ENCODE measurements around the gene LHX4.
"Not testable (repeated sequence)": the region's sequence is repeated elsewhere in the genome, so short reads cannot be mapped to it uniquely, and the experiment has no call there.

Gene LHX4

GRCh38 chr1:180196436-180197003 is 33.5 kb upstream of the LHX4 start:
- Histone ChIP-seq H3K27me3 (ENCODE audit: control insufficient read depth in 5 of 5, insufficient read depth in 4 of 5, low read length in 5 of 5) (no peaks in the 10 kb centered on the region), H3K4me1 (ENCODE audit: control insufficient read depth in 5 of 5, insufficient read depth in 5 of 5, low read length in 5 of 5) (no peaks in the 10 kb centered on the region), H3K9me3 (ENCODE audit: control insufficient read depth in 5 of 5, low read length in 5 of 5) (no peaks in the 10 kb centered on the region), H3K9ac (ENCODE audit: low read length in 5 of 5) (no peak overlapping the region), H3K36me3 (ENCODE audit: control insufficient read depth in 5 of 5, insufficient read depth in 5 of 5, low read length in 5 of 5) (peaks cover 0 to 53% (median 35%) of the 10 kb centered on the region in 5 donors), H3K27ac (ENCODE audit: low read depth, low read length) (no peak overlapping the region), H3K4me3 (ENCODE audit: low read depth in 1 of 5, low read length in 5 of 5) (no peak overlapping the region)

- Histone ChIP-seq H3K4me1 (ENCODE audit: control insufficient read depth in 5 of 5, insufficient read depth in 5 of 5, low read length in 5 of 5) (no peaks in the 10 kb centered on the region), H3K4me3 (ENCODE audit: low read depth in 1 of 5, low read length in 5 of 5) (no peak overlapping the region), H3K36me3 (ENCODE audit: control insufficient read depth in 5 of 5, insufficient read depth in 5 of 5, low read length in 5 of 5) (peaks cover 0 to 46% (median 33%) of the 10 kb centered on the region in 5 donors), H3K27ac (ENCODE audit: low read depth, low read length) (no peak overlapping the region), H3K27me3 (ENCODE audit: control insufficient read depth in 5 of 5, insufficient read depth in 4 of 5, low read length in 5 of 5) (no peaks in the 10 kb centered on the region), H3K9ac (ENCODE audit: low read length in 5 of 5) (no peak overlapping the region), H3K9me3 (ENCODE audit: control insufficient read depth in 5 of 5, low read length in 5 of 5) (no peaks in the 10 kb centered on the region)
These were observed 32.8 kb upstream of the LHX4 start for GRCh38 chr1:180197231-180197630.

- Histone ChIP-seq H3K9me3 (ENCODE audit: control insufficient read depth in 5 of 5, low read length in 5 of 5) (no peaks in the 10 kb centered on the region), H3K4me1 (ENCODE audit: control insufficient read depth in 5 of 5, insufficient read depth in 5 of 5, low read length in 5 of 5) (no peaks in the 10 kb centered on the region), H3K27me3 (ENCODE audit: control insufficient read depth in 5 of 5, insufficient read depth in 4 of 5, low read length in 5 of 5) (no peaks in the 10 kb centered on the region), H3K36me3 (ENCODE audit: control insufficient read depth in 5 of 5, insufficient read depth in 5 of 5, low read length in 5 of 5) (peaks cover 0 to 42% (median 33%) of the 10 kb centered on the region in 5 donors), H3K9ac (ENCODE audit: low read length in 5 of 5) (no peak overlapping the region), H3K27ac (ENCODE audit: low read depth, low read length) (no peak overlapping the region), H3K4me3 (ENCODE audit: low read depth in 1 of 5, low read length in 5 of 5) (no peak overlapping the region)
These were observed 31.9 kb upstream of the LHX4 start for GRCh38 chr1:180198196-180198595.

- Histone ChIP-seq H3K4me3 (ENCODE audit: low read depth in 1 of 5, low read length in 5 of 5) (no peak overlapping the region), H3K9me3 (ENCODE audit: control insufficient read depth in 5 of 5, low read length in 5 of 5) (no peaks in the 10 kb centered on the region), H3K4me1 (ENCODE audit: control insufficient read depth in 5 of 5, insufficient read depth in 5 of 5, low read length in 5 of 5) (no peaks in the 10 kb centered on the region), H3K27ac (ENCODE audit: low read depth, low read length) (no peak overlapping the region), H3K9ac (ENCODE audit: low read length in 5 of 5) (no peak overlapping the region), H3K27me3 (ENCODE audit: control insufficient read depth in 5 of 5, insufficient read depth in 4 of 5, low read length in 5 of 5) (no peaks in the 10 kb centered on the region), H3K36me3 (ENCODE audit: control insufficient read depth in 5 of 5, insufficient read depth in 5 of 5, low read length in 5 of 5) (peaks cover 0 to 41% (median 32%) of the 10 kb centered on the region in 5 donors)
These were observed 31.5 kb upstream of the LHX4 start for GRCh38 chr1:180198611-180199010.

- Histone ChIP-seq H3K4me3 (ENCODE audit: low read depth in 1 of 5, low read length in 5 of 5) (no peak overlapping the region), H3K36me3 (ENCODE audit: control insufficient read depth in 5 of 5, insufficient read depth in 5 of 5, low read length in 5 of 5) (peaks cover 0 to 37% (median 28%) of the 10 kb centered on the region in 5 donors), H3K9me3 (ENCODE audit: control insufficient read depth in 5 of 5, low read length in 5 of 5) (no peaks in the 10 kb centered on the region), H3K9ac (ENCODE audit: low read length in 5 of 5) (no peak overlapping the region), H3K4me1 (ENCODE audit: control insufficient read depth in 5 of 5, insufficient read depth in 5 of 5, low read length in 5 of 5) (no peaks in the 10 kb centered on the region), H3K27me3 (ENCODE audit: control insufficient read depth in 5 of 5, insufficient read depth in 4 of 5, low read length in 5 of 5) (no peaks in the 10 kb centered on the region), H3K27ac (ENCODE audit: low read depth, low read length) (no peak overlapping the region)
These were observed 31.0 kb upstream of the LHX4 start for GRCh38 chr1:180199018-180199417.

- H3K4me1 ChIP-seq (ENCODE audit: control insufficient read depth in 5 of 5, insufficient read depth in 5 of 5, low read length in 5 of 5): no peaks in the 10 kb centered on the region
- no peaks in the 10 kb centered on the region for H3K9me3 ChIP-seq (ENCODE audit: control insufficient read depth in 5 of 5, low read length in 5 of 5)
- H3K9ac ChIP-seq (ENCODE audit: low read length in 5 of 5): no peak overlapping the region
- H3K4me3 ChIP-seq (ENCODE audit: low read depth in 1 of 5, low read length in 5 of 5): no peak overlapping the region
- no peak overlapping the region for H3K27ac ChIP-seq (ENCODE audit: low read depth, low read length)
- no peaks in the 10 kb centered on the region for H3K27me3 ChIP-seq (ENCODE audit: control insufficient read depth in 5 of 5, insufficient read depth in 4 of 5, low read length in 5 of 5)
- H3K36me3 ChIP-seq (ENCODE audit: control insufficient read depth in 5 of 5, insufficient read depth in 5 of 5, low read length in 5 of 5): peaks cover 0 to 15% (median 11%) of the 10 kb centered on the region in 5 donors
These were observed 28.4 kb upstream of the LHX4 start for GRCh38 chr1:180201451-180202200.

- H3K27ac ChIP-seq (ENCODE audit: low read depth, low read length); H3K9ac ChIP-seq (ENCODE audit: low read length in 5 of 5); H3K4me1 ChIP-seq (ENCODE audit: control insufficient read depth in 5 of 5, insufficient read depth in 5 of 5, low read length in 5 of 5); H3K4me3 ChIP-seq (ENCODE audit: low read depth in 1 of 5, low read length in 5 of 5); H3K9me3 ChIP-seq (ENCODE audit: control insufficient read depth in 5 of 5, low read length in 5 of 5); H3K36me3 ChIP-seq (ENCODE audit: control insufficient read depth in 5 of 5, insufficient read depth in 5 of 5, low read length in 5 of 5); H3K27me3 ChIP-seq (ENCODE audit: control insufficient read depth in 5 of 5, insufficient read depth in 4 of 5, low read length in 5 of 5): not testable (repeated sequence)
These were observed 27.5 kb upstream of the LHX4 start for GRCh38 chr1:180202588-180202987.

GRCh38 chr1:180204231-180204630 is 25.8 kb upstream of the LHX4 start:
- Histone ChIP-seq H3K4me1 (ENCODE audit: control insufficient read depth in 5 of 5, insufficient read depth in 5 of 5, low read length in 5 of 5) (no peaks in the 10 kb centered on the region), H3K27me3 (ENCODE audit: control insufficient read depth in 5 of 5, insufficient read depth in 4 of 5, low read length in 5 of 5) (no peaks in the 10 kb centered on the region), H3K9ac (ENCODE audit: low read length in 5 of 5) (no peak overlapping the region), H3K36me3 (ENCODE audit: control insufficient read depth in 5 of 5, insufficient read depth in 5 of 5, low read length in 5 of 5) (no peaks in the 10 kb centered on the region), H3K27ac (ENCODE audit: low read depth, low read length) (no peak overlapping the region), H3K9me3 (ENCODE audit: control insufficient read depth in 5 of 5, low read length in 5 of 5) (no peaks in the 10 kb centered on the region), H3K4me3 (ENCODE audit: low read depth in 1 of 5, low read length in 5 of 5) (no peak overlapping the region)

GRCh38 chr1:180206581-180206980 is 23.5 kb upstream of the LHX4 start:
- H3K4me1 ChIP-seq (ENCODE audit: control insufficient read depth in 5 of 5, insufficient read depth in 5 of 5, low read length in 5 of 5): no peaks in the 10 kb centered on the region
- H3K36me3 ChIP-seq (ENCODE audit: control insufficient read depth in 5 of 5, insufficient read depth in 5 of 5, low read length in 5 of 5): no peaks in the 10 kb centered on the region
- no peak overlapping the region for H3K27ac ChIP-seq (ENCODE audit: low read depth, low read length)
- H3K9ac ChIP-seq (ENCODE audit: low read length in 5 of 5): no peak overlapping the region
- no peak overlapping the region for H3K4me3 ChIP-seq (ENCODE audit: low read depth in 1 of 5, low read length in 5 of 5)
- peaks cover 0 to 7% (median 4%) of the 10 kb centered on the region in 5 donors for H3K27me3 ChIP-seq (ENCODE audit: control insufficient read depth in 5 of 5, insufficient read depth in 4 of 5, low read length in 5 of 5)
- H3K9me3 ChIP-seq (ENCODE audit: control insufficient read depth in 5 of 5, low read length in 5 of 5): no peaks in the 10 kb centered on the region

GRCh38 chr1:180208264-180208663 is 21.8 kb upstream of the LHX4 start:
- Histone ChIP-seq H3K9ac (ENCODE audit: low read length in 5 of 5) (no peak overlapping the region), H3K27me3 (ENCODE audit: control insufficient read depth in 5 of 5, insufficient read depth in 4 of 5, low read length in 5 of 5) (peaks cover 0 to 10% (median 5%) of the 10 kb centered on the region in 5 donors), H3K27ac (ENCODE audit: low read depth, low read length) (no peak overlapping the region), H3K36me3 (ENCODE audit: control insufficient read depth in 5 of 5, insufficient read depth in 5 of 5, low read length in 5 of 5) (no peaks in the 10 kb centered on the region), H3K4me1 (ENCODE audit: control insufficient read depth in 5 of 5, insufficient read depth in 5 of 5, low read length in 5 of 5) (no peaks in the 10 kb centered on the region), H3K9me3 (ENCODE audit: control insufficient read depth in 5 of 5, low read length in 5 of 5) (no peaks in the 10 kb centered on the region), H3K4me3 (ENCODE audit: low read depth in 1 of 5, low read length in 5 of 5) (no peak overlapping the region)
